Type B pancreatic cell (in vitro differentiated cells): Measurements from ENCODE around the gene CDKAL1. TPM values are rescaled to one million over a fixed set of nuclear protein-coding genes. Genes with fewer than 3 reads are reported as not detected.

ENCODE experiments used
- DNase-seq: peaks from one replicate; pipeline ENCODE4 v3.0.0; 2021; ENCODE audit warnings: mixed read lengths; ENCODE audit not compliant: unreplicated experiment; ENCODE audit errors: extremely low spot score
- H3K27ac Mint-ChIP-seq: 2 replicates; pipeline ENCODE4 v1.8.0; 2021; ENCODE audit warnings: mild to moderate bottlenecking, mixed read lengths
- H3K27me3 Mint-ChIP-seq: 2 replicates; pipeline ENCODE4 v1.8.0; 2021; ENCODE audit warnings: mixed read lengths
- H3K36me3 Mint-ChIP-seq: 2 replicates; pipeline ENCODE4 v1.8.0; 2021; ENCODE audit warnings: mixed read lengths
- H3K4me1 Mint-ChIP-seq: one replicate; pipeline ENCODE4 v1.8.0; 2021; ENCODE audit warnings: mixed read lengths; ENCODE audit not compliant: unreplicated experiment
- H3K4me3 Mint-ChIP-seq: 2 replicates; pipeline ENCODE4 v1.8.0; 2021; ENCODE audit warnings: mild to moderate bottlenecking, mixed read lengths
- H3K9me3 Mint-ChIP-seq: 2 replicates; pipeline ENCODE4 v1.8.0; 2021; ENCODE audit warnings: mixed read lengths
- total RNA-seq: library from RNA; stranded (reverse); gene quantifications from 2 replicates; pipeline ENCODE4 v1.2.1, GENCODE V29; 2021; ENCODE audit warnings: low replicate concordance
- TF ChIP-seq, protein P1 (sequence below): fragments of 200-600 bp; sonication (generic); conservative IDR thresholded peaks from 2 replicates; pipeline ENCODE4 v1.5.0; 2021; ENCODE audit warnings: antibody characterized with exemption, mild to moderate bottlenecking

CDKAL1 gene
- total RNA-seq, 1 donor from 2014 or later: 21.0 TPM

DNA sequence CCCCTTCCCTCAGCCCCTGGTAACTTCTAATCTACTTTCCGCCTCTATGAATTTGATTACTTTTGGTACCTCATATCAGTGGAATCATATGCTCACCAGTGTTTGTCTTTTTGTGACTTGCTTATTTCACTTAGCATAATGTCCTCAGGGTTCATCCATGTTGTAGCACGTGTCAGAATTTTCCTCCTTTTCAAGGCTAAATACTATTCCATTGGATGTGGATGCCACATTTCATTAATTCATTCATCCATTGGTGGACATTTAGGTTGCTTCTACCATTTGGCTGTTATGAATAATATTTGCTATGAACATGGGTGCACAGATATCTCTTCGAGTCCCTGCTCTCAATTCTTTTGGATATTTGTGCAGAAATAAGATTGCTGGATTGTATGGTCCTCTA, 670.7 kb downstream of the CDKAL1 start:
- Mint-ChIP-seq H3K4me3 (no peak overlapping the region), H3K4me1 (peaks cover 45% of the 10 kb centered on the region), H3K27me3 (no peaks in the 10 kb centered on the region), H3K27ac (no peak overlapping the region), H3K9me3 (peaks cover 13% of the 10 kb centered on the region), H3K36me3 (peaks cover 21% of the 10 kb centered on the region)
- DNase-seq: no peak
- TF ChIP-seq, protein P1, sequence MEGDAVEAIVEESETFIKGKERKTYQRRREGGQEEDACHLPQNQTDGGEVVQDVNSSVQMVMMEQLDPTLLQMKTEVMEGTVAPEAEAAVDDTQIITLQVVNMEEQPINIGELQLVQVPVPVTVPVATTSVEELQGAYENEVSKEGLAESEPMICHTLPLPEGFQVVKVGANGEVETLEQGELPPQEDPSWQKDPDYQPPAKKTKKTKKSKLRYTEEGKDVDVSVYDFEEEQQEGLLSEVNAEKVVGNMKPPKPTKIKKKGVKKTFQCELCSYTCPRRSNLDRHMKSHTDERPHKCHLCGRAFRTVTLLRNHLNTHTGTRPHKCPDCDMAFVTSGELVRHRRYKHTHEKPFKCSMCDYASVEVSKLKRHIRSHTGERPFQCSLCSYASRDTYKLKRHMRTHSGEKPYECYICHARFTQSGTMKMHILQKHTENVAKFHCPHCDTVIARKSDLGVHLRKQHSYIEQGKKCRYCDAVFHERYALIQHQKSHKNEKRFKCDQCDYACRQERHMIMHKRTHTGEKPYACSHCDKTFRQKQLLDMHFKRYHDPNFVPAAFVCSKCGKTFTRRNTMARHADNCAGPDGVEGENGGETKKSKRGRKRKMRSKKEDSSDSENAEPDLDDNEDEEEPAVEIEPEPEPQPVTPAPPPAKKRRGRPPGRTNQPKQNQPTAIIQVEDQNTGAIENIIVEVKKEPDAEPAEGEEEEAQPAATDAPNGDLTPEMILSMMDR: no peak

DNA sequence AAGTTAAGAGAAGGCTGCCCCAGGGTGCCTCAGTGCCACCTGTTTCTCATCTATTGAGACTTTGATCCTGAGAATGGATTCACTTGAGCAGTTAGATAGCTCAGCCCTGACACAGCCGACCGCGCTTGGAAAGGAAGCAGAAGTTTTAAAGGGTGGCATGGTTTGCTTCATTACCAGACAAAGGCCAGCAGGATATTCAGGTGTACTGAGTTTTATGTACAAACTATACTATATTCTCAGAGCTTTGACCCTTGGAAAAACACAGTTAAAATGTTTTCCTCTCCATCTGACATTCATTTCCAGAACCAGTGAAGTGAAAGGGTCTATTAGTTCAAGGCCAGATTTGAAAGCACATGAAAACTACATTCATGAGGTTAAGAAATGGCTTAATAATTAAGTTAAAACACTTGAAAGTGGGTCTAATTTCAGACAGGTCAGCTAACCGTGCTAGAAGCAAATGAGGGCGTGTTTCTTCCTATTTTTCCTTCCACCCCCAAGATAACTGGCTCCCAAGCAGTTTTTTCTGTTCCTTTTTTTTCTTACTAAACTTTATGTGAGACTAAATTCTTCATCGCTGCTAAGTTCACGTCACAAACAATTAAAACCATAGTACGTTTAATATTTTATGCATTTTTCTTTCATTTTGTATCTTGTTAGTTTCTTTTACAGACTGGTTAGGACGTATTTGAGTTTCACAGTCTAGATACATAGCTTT, 674.0 kb downstream of the CDKAL1 start:
- H3K27me3 Mint-ChIP-seq: no peaks in the 10 kb centered on the region
- no peak overlapping the region for H3K4me3 Mint-ChIP-seq
- TF ChIP-seq, protein P1: no peak
- peaks cover 34% of the 10 kb centered on the region for H3K36me3 Mint-ChIP-seq
- peaks cover 13% of the 10 kb centered on the region for H3K9me3 Mint-ChIP-seq
- no peak for DNase-seq
- peaks cover 21% of the 10 kb centered on the region for H3K4me1 Mint-ChIP-seq
- no peak overlapping the region for H3K27ac Mint-ChIP-seq

- H3K9me3 Mint-ChIP-seq: peaks cover 13% of the 10 kb centered on the region
- no peak overlapping the region for H3K4me3 Mint-ChIP-seq
- H3K36me3 Mint-ChIP-seq: peaks cover 37% of the 10 kb centered on the region
- no peaks in the 10 kb centered on the region for H3K27me3 Mint-ChIP-seq
- H3K4me1 Mint-ChIP-seq: peaks cover 21% of the 10 kb centered on the region
- DNase-seq: no peak
- TF ChIP-seq, protein P1: no peak
- no peak overlapping the region for H3K27ac Mint-ChIP-seq
These were observed 674.5 kb downstream of the CDKAL1 start for GRCh38 chr6:21208796-21209186.

DNA sequence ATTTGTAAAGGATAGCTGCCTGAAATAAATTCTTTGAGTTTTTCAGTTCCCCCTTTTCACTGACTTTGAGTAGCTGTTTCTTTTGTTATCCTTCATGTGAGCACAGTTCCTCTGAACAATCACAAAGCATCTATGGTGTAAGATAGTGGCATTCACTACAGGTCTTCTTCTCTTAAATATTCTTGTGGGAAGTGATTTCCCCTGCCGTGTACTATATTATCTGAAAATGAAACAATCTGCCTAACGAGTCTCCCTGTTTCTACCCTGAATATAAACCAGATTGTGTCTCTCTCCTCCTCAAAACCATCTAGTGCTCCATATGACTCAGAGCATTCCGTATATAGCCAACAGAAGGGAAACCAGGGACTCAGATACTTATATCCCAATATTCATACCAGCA, 679.2 kb downstream of the CDKAL1 start:
- DNase-seq: no peak
- TF ChIP-seq, protein P1: no peak
- H3K27me3 Mint-ChIP-seq: no peaks in the 10 kb centered on the region
- peaks cover 31% of the 10 kb centered on the region for H3K36me3 Mint-ChIP-seq
- no peak overlapping the region for H3K27ac Mint-ChIP-seq
- peaks cover 4% of the 10 kb centered on the region for H3K9me3 Mint-ChIP-seq
- H3K4me3 Mint-ChIP-seq: no peak overlapping the region
- H3K4me1 Mint-ChIP-seq: peaks cover 6% of the 10 kb centered on the region

DNA sequence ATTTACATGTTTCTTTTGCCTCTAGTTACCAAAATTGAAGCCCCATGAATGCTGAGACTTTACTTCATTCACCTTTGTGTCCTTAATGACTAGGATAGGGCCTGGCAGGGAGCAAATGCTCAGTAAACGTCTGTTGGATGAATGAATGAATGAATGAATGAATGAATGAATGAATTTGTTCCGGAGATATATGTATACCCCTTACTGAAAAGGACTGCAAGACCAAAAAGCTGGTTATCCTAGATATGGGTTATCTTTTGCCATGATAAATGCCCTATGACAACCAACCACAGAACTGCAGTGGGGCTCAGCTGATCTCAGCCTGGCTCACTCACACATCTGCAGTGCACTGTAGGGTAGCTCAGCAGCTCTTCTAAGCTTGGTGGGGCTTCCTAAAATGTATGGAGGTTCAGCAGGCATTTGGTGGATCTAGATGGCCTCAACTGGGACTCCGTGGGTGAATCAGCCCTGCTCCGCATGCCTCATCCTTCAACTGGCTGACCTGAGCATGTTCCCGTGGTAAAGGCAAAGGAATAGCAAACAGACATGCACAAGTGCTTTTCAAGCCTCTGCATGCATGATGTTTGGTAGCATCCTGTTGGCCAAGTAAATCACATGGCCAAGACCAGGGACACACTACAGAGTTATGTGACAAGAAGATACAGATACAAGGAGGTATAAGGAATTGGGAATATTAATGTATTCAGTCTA, 680.6 kb downstream of the CDKAL1 start:
- peaks cover 5% of the 10 kb centered on the region for H3K9me3 Mint-ChIP-seq
- no peak overlapping the region for H3K27ac Mint-ChIP-seq
- TF ChIP-seq, protein P1: no peak
- no peak for DNase-seq
- H3K4me3 Mint-ChIP-seq: no peak overlapping the region
- peaks cover 26% of the 10 kb centered on the region for H3K36me3 Mint-ChIP-seq
- H3K27me3 Mint-ChIP-seq: no peaks in the 10 kb centered on the region
- H3K4me1 Mint-ChIP-seq: peaks cover 2% of the 10 kb centered on the region
